H1 (cell line): Measurements from ENCODE around the gene CAMTA1. TPM values are rescaled to one million over a fixed set of nuclear protein-coding genes. Genes with fewer than 3 reads are reported as not detected.

Experiments
- CTCF ChIA-PET: fragments of 300-600 bp; sonication (Branson Sonifier 250); formaldehyde crosslinking; loops from one replicate; lab custom pipeline; 2021; ENCODE audit not compliant: partially characterized antibody; lab: Charles Lee
- POLR2A ChIA-PET: fragments of 300-600 bp; sonication (Branson Sonifier 250); formaldehyde crosslinking; loops from one replicate; lab custom pipeline; 2021; ENCODE audit warnings: inconsistent platforms; ENCODE audit not compliant: partially characterized antibody; lab: Charles Lee
- DNase-seq, 2 experiments: peaks; one replicate each; pipeline versions ENCODE4 v3.0.0 to v3.0.0-alpha.2; 2010 to 2022; ENCODE audit warnings: low spot score in 2 of 2, low read depth in 1 of 2, mixed read lengths in 1 of 2
- FAIRE-seq: peaks from 2 replicates; lab custom pipeline; 2011; peaks lifted over from hg19 to GRCh38; lab: Jason Lieb, UNC
- H2AFZ ChIP-seq: 2 replicates; pipeline ENCODE4 v1.8.1; 2012; ENCODE audit warnings: low read length, inconsistent platforms
- H2AK5ac ChIP-seq: 2 replicates; pipeline ENCODE4 v1.6.1; 2013; ENCODE audit warnings: low read depth, low read length
- H2BK120ac ChIP-seq: replicated peaks from 2 replicates; pipeline ENCODE3; 2013; ENCODE audit warnings: low read depth, low read length, inconsistent platforms
- H2BK12ac ChIP-seq: 2 replicates; pipeline ENCODE4 v1.6.1; 2013; ENCODE audit warnings: low read depth, low read length
- H2BK15ac ChIP-seq: 2 replicates; pipeline ENCODE4 v1.6.1; 2013; ENCODE audit warnings: low read length
- H2BK20ac ChIP-seq: 2 replicates; pipeline ENCODE4 v1.6.1; 2013; ENCODE audit warnings: low read length
- H2BK5ac ChIP-seq: 2 replicates; pipeline ENCODE4 v1.6.1; 2013; ENCODE audit warnings: low read depth, low read length
- H3K14ac ChIP-seq: 2 replicates; pipeline ENCODE4 v1.6.1; 2013; ENCODE audit warnings: inconsistent platforms; ENCODE audit not compliant: insufficient read length
- H3K18ac ChIP-seq: 2 replicates; pipeline ENCODE4 v1.6.1; 2013; ENCODE audit warnings: low read length; ENCODE audit errors: extremely low read depth
- H3K23ac ChIP-seq: 2 replicates; pipeline ENCODE4 v1.6.1; 2013; ENCODE audit warnings: inconsistent platforms; ENCODE audit not compliant: insufficient read length
- H3K23me2 ChIP-seq: 2 replicates; pipeline ENCODE4 v1.6.1; 2013; ENCODE audit warnings: low read depth, low read length
- H3K27ac ChIP-seq: 2 replicates; pipeline ENCODE4 v1.6.1; 2011; ENCODE audit warnings: low read depth, low read length, inconsistent platforms
- H3K27me3 ChIP-seq, 4 experiments: replicated peaks in 1 of 4; 1 replicate in 1 of 4; 2 replicates in 3 of 4; pipeline versions ENCODE4 v1.6.1 to v1.8.1; 2011 to 2013; ENCODE audit warnings: low read length in 3 of 4, mild to moderate bottlenecking in 3 of 4, inconsistent platforms in 2 of 4, mixed read lengths in 2 of 4, moderate library complexity in 1 of 4; ENCODE audit not compliant: control insufficient read depth in 3 of 4, insufficient read depth in 3 of 4; ENCODE audit errors: extremely low read depth in 1 of 4
- H3K36me3 ChIP-seq, 4 experiments: 2 replicates each; pipeline versions ENCODE4 v1.6.1 to v1.8.1; 2011 to 2013; ENCODE audit warnings: mild to moderate bottlenecking in 4 of 4, low read length in 3 of 4, moderate library complexity in 2 of 4, control low read depth in 1 of 4, inconsistent platforms in 1 of 4; ENCODE audit not compliant: insufficient read depth in 4 of 4, control insufficient read depth in 2 of 4
- H3K4ac ChIP-seq: replicated peaks from 2 replicates; pipeline ENCODE3; 2013; ENCODE audit warnings: low read length, low read depth, mixed read lengths, inconsistent platforms; ENCODE audit not compliant: insufficient read length
- H3K4me1 ChIP-seq, 4 experiments: replicated peaks in 1 of 4; 1 replicate in 1 of 4; 2 replicates in 3 of 4; pipeline versions ENCODE4 v1.6.1 to v1.8.1; 2011 to 2013; ENCODE audit warnings: low read length in 3 of 4, inconsistent platforms in 2 of 4, mixed read lengths in 1 of 4; ENCODE audit not compliant: insufficient read depth in 4 of 4, control insufficient read depth in 3 of 4
- H3K4me2 ChIP-seq, 2 experiments: 2 replicates each; pipeline versions ENCODE4 v1.6.1 to v1.8.1; 2011 to 2013; ENCODE audit warnings: low read depth in 2 of 2, low read length in 2 of 2, control low read depth in 1 of 2, inconsistent platforms in 1 of 2, mild to moderate bottlenecking in 1 of 2; ENCODE audit not compliant: insufficient read depth in 1 of 2
- H3K4me3 ChIP-seq, 4 experiments: fragments of 200-600, 300-600 bp in 1 of 4; sonication (generic), shearing (Covaris generic), sonication (Bioruptor Twin) in 1 of 4; 2 replicates each; pipeline versions ENCODE4 v1.5.1 to v1.8.1; 2011 to 2016; ENCODE audit warnings: low read length in 4 of 4, low read depth in 3 of 4, control low read depth in 2 of 4, inconsistent platforms in 2 of 4, mild to moderate bottlenecking in 2 of 4, mixed read lengths in 1 of 4, moderate library complexity in 1 of 4; ENCODE audit not compliant: insufficient read depth in 2 of 4; ENCODE audit errors: extremely low read depth in 1 of 4
- H3K56ac ChIP-seq: replicated peaks from 2 replicates; pipeline ENCODE3; 2013; ENCODE audit warnings: low read depth, mild to moderate bottlenecking, mixed read lengths, low read length, inconsistent platforms; ENCODE audit not compliant: insufficient read length
- H3K79me1 ChIP-seq: 2 replicates; pipeline ENCODE4 v1.6.1; 2013; ENCODE audit warnings: low read depth, low read length, control low read depth
- H3K79me2 ChIP-seq, 2 experiments: 2 replicates each; pipeline versions ENCODE4 v1.6.1 to v1.8.1; 2012 to 2013; ENCODE audit warnings: low read length in 2 of 2, mild to moderate bottlenecking in 2 of 2, inconsistent platforms in 1 of 2; ENCODE audit not compliant: insufficient read depth in 2 of 2, control insufficient read depth in 1 of 2
- H3K9ac ChIP-seq, 4 experiments: replicated peaks in 1 of 4; 1 replicate in 1 of 4; 2 replicates in 3 of 4; pipeline versions ENCODE4 v1.6.1 to v1.8.1; 2011 to 2013; ENCODE audit warnings: low read depth in 3 of 4, low read length in 3 of 4, control low read depth in 2 of 4, mild to moderate bottlenecking in 2 of 4, moderate library complexity in 2 of 4, inconsistent platforms in 1 of 4; ENCODE audit errors: extremely low read depth in 1 of 4
- H3K9me3 ChIP-seq, 2 experiments: 2 replicates each; pipeline versions ENCODE4 v1.6.1 to v1.8.1; 2012 to 2013; ENCODE audit warnings: mild to moderate bottlenecking in 2 of 2, moderate library complexity in 2 of 2, control low read depth in 1 of 2, inconsistent platforms in 1 of 2, low read depth in 1 of 2, low read length in 1 of 2, mixed read lengths in 1 of 2; ENCODE audit not compliant: insufficient read depth in 2 of 2
- H4K20me1 ChIP-seq, 2 experiments: replicated peaks in 1 of 2; 2 replicates each; pipeline versions ENCODE3 to v1.8.1; 2011 to 2013; ENCODE audit warnings: inconsistent platforms in 2 of 2, low read length in 2 of 2, mild to moderate bottlenecking in 1 of 2; ENCODE audit not compliant: insufficient read depth in 2 of 2, control insufficient read depth in 1 of 2
- H4K5ac ChIP-seq: 2 replicates; pipeline ENCODE4 v1.6.1; 2013; ENCODE audit warnings: low read length, low read depth, mixed read lengths, inconsistent platforms; ENCODE audit not compliant: insufficient read length
- H4K8ac ChIP-seq: 2 replicates; pipeline ENCODE4 v1.8.0; 2013; ENCODE audit warnings: mild to moderate bottlenecking, moderate library complexity, low read length, inconsistent platforms; ENCODE audit not compliant: insufficient read depth; ENCODE audit errors: extremely low read depth
- H4K91ac ChIP-seq: replicated peaks from 2 replicates; pipeline ENCODE3; 2013; ENCODE audit warnings: low read length, mixed read lengths, inconsistent platforms; ENCODE audit not compliant: insufficient read length
- FOSL1 ChIP-seq: IDR thresholded peaks from 2 replicates; pipeline ENCODE4 v1.6.1; 2011; ENCODE audit warnings: mild to moderate bottlenecking, low read depth, low read length, moderate library complexity; ENCODE audit not compliant: insufficient read depth
- HDAC2 ChIP-seq, 2 experiments: fragments of 300-600 bp in 1 of 2; sonication (generic) in 1 of 2; IDR thresholded peaks; 2 replicates each; pipeline ENCODE4 v1.6.1; 2011 to 2012; ENCODE audit warnings: low read depth in 2 of 2, low read length in 2 of 2, mild to moderate bottlenecking in 2 of 2, moderate library complexity in 2 of 2, borderline replicate concordance in 1 of 2, inconsistent platforms in 1 of 2
- KDM4A ChIP-seq: IDR thresholded peaks from one replicate; pipeline ENCODE4 v1.7.1; 2012; ENCODE audit warnings: low read depth, mild to moderate bottlenecking, moderate library complexity, low read length, inconsistent platforms; ENCODE audit not compliant: severe bottlenecking
- RFX5 ChIP-seq: IDR thresholded peaks from 2 replicates; pipeline ENCODE4 v1.6.1; 2011; ENCODE audit warnings: low read depth, low read length, improper control_type of control experiment, borderline replicate concordance
- ZNF274 ChIP-seq: IDR thresholded peaks from 2 replicates; pipeline ENCODE4 v1.7.0; 2012; ENCODE audit warnings: low read length, borderline replicate concordance; ENCODE audit errors: extremely low read depth
- WGBS, 2 experiments: shearing (Covaris generic) in 1 of 2; methylation state at CpG; one replicate each; pipeline versions ENCODE4 v1.1.6 to v1.1.7; 2013 to 2015; ENCODE audit warnings: low lambda C conversion rate in 2 of 2, mixed read lengths in 2 of 2, inconsistent platforms in 1 of 2, low coverage in 1 of 2, missing lambda C conversion rate in 1 of 2; ENCODE audit not compliant: insufficient replicate concordance in 2 of 2, insufficient coverage in 1 of 2, insufficient read length in 1 of 2; ENCODE audit errors: extremely low coverage in 1 of 2, missing lambda C conversion rate in 1 of 2; 5-methylcytosine and 5-hydroxymethylcytosine counted together
- polyA plus RNA-seq, 7 experiments: library from polyadenylated mRNA; depleted of rRNA in 3 of 7; stranded (reverse) in 5 of 7; unstranded in 2 of 7; fragments of >200 nt in 5 of 7; fragments of 200-250 nt in 2 of 7; gene quantifications; 1 replicate in 5 of 7; 2 replicates in 1 of 7; 4 replicates in 1 of 7; pipeline versions ENCODE4 v1.2.1 to v1.2.3, GENCODE V29; 2011 to 2013; ENCODE audit warnings: missing spikeins in 2 of 7, mixed read lengths in 2 of 7
- total RNA-seq: library from RNA; stranded (reverse); fragmentation: NEBNext Ultra II Directional; extraction: Animal tissue kit (Norgen Biotek cat#: 25700); gene quantifications from 2 replicates; pipeline ENCODE4 v1.2.1, GENCODE V29; 2021

Gene CAMTA1
- total and polyA plus RNA-seq, 2 of the 8 experiments (the other 6 are each of a cell fraction or from before 2014, with no cell fraction given) = 65.0 to 119 TPM

GRCh38 chr1:7447736-7448135, 662.5 kb downstream of the CAMTA1 start:
- WGBS, 2 experiments = 95% methylated on average over 6 of the region's 6 CpGs; no CpG with 5 or more reads in 1 of the 2 experiments
- Histone ChIP-seq H3K9me3 (no peaks in the 10 kb centered on the region), H3K27ac (no peak overlapping the region), H3K79me1 (no peaks in the 10 kb centered on the region), H3K4ac (peak overlapping the region; percentile 50), H2AFZ (no peak overlapping the region), H4K5ac (no peak overlapping the region), H3K23ac (no peak overlapping the region), H4K91ac (peak overlapping the region; percentile 84), H3K4me2 (no peak overlapping the region), H3K79me2 (no peaks in the 10 kb centered on the region), H2BK20ac (no peak overlapping the region), H3K36me3 (no peaks in the 10 kb centered on the region), H3K18ac (no peak overlapping the region; the same call in 1 of the 2 replicates), H4K8ac (peak overlapping the region; percentile 86; the same call in 1 of the 2 replicates), H3K4me3 (no peak overlapping the region), H4K20me1 (peaks cover 0 to 2% of the 10 kb centered on the region in 2 experiments), H3K9ac (no peak overlapping the region), H3K4me1 (no peaks in the 10 kb centered on the region; a peak in 1 of 7 replicates), H2BK15ac (no peak overlapping the region), H2BK12ac (peak overlapping the region; percentile 27; the same call in 1 of the 2 replicates), H2BK120ac (no peak overlapping the region), H3K14ac (no peak overlapping the region), H3K27me3 (no peaks in the 10 kb centered on the region), H2AK5ac (no peak overlapping the region; the same call in 1 of the 2 replicates), H3K56ac (no peak overlapping the region), H3K23me2 (no peaks in the 10 kb centered on the region), H2BK5ac (no peak overlapping the region)
- DNase-seq = no peak
- ChIA-PET CTCF (interaction anchor here (0.6 to 2.5 kb wide), 2 partner anchors 10 to 38 kb away, joined by 3 to 7 read pairs; no protein-coding TSS in a partner anchor), POLR2A (no interaction called here)
- TF ChIP-seq RFX5 (no peak), ZNF274 (no peak), FOSL1 (no peak), HDAC2 (IDR thresholded peaks at IDR 0.05; ENCODE audit: borderline replicate concordance in 1 of 2, low read depth in 2 of 2, low read length in 2 of 2) (no peak), KDM4A (no peak)
- no peak for FAIRE-seq
